Stimulated activated naive B cell treated with anti-CD40 and anti-IgM and Interleukin-4, amounts not matched to agents 10 μg/mL and 1 μg/mL and 100 μg/mL, for 72 hours (primary cell): ENCODE results near the gene EPHA1.

Experiments used
- ATAC-seq, 2 donors: fragments of 150-1000 bp; cut with Tn5 transposase; replicated peaks; 2 replicates each; pipeline ENCODE4 v1.10.0; 2021; ENCODE audit warnings: moderate library complexity in 1 of 2
- DNase-seq: peaks from one replicate; pipeline ENCODE4 v3.0.0; 2021
- H3K27ac Mint-ChIP-seq: one replicate; pipeline ENCODE4 v1.8.0; 2022; ENCODE audit warnings: mild to moderate bottlenecking, mixed read lengths
- H3K27me3 Mint-ChIP-seq, 2 donors: one replicate each; pipeline ENCODE4 v1.8.0; 2022; ENCODE audit warnings: mixed read lengths in 2 of 2
- H3K36me3 Mint-ChIP-seq, 2 donors: one replicate each; pipeline ENCODE4 v1.8.0; 2022; ENCODE audit warnings: mixed read lengths in 2 of 2, mild to moderate bottlenecking in 1 of 2
- H3K4me1 Mint-ChIP-seq, 2 donors: one replicate each; pipeline ENCODE4 v1.8.0; 2022; ENCODE audit warnings: mixed read lengths in 2 of 2, mild to moderate bottlenecking in 1 of 2
- H3K4me3 Mint-ChIP-seq, 2 donors: one replicate each; pipeline ENCODE4 v1.8.0; 2022; ENCODE audit warnings: mild to moderate bottlenecking in 2 of 2, mixed read lengths in 2 of 2, moderate library complexity in 1 of 2
- H3K9me3 Mint-ChIP-seq, 2 donors: one replicate each; pipeline ENCODE4 v1.8.0; 2022; ENCODE audit warnings: mixed read lengths in 2 of 2, mild to moderate bottlenecking in 1 of 2

The EPHA1 gene

GRCh38 chr7:143383642-143383957 lies 25.1 kb downstream of the EPHA1 start:
- Mint-ChIP-seq H3K4me1 (peaks cover 12 to 26% of the 10 kb centered on the region in 2 donors), H3K36me3 (peaks cover 0 to 2% of the 10 kb centered on the region in 2 donors), H3K27me3 (no peaks in the 10 kb centered on the region), H3K27ac (no peak overlapping the region), H3K4me3 (no peak overlapping the region), H3K9me3 (no peaks in the 10 kb centered on the region)
- DNase-seq (no peak), ATAC-seq (no peak)

- no peaks in the 10 kb centered on the region for H3K27me3 Mint-ChIP-seq
- H3K36me3 Mint-ChIP-seq = peaks cover 0 to 2% of the 10 kb centered on the region in 2 donors
- DNase-seq (no peak), ATAC-seq (no peak)
- peaks cover 12 to 26% of the 10 kb centered on the region in 2 donors for H3K4me1 Mint-ChIP-seq
- peak overlapping the region; percentile 71 to 79 for H3K4me3 Mint-ChIP-seq
- H3K27ac Mint-ChIP-seq = no peak overlapping the region
- no peaks in the 10 kb centered on the region for H3K9me3 Mint-ChIP-seq
Measured at GRCh38 chr7:143382791-143383641, 25.6 kb downstream of the EPHA1 start.

GRCh38 chr7:143382126-143382790 lies 26.4 kb downstream of the EPHA1 start:
- peak overlapping the region; percentile 7 for H3K27ac Mint-ChIP-seq
- H3K36me3 Mint-ChIP-seq = peaks cover 0 to 2% of the 10 kb centered on the region in 2 donors
- no peaks in the 10 kb centered on the region for H3K27me3 Mint-ChIP-seq
- ATAC-seq = no peak
- peaks cover 11 to 26% of the 10 kb centered on the region in 2 donors for H3K4me1 Mint-ChIP-seq
- no peak for DNase-seq
- H3K4me3 Mint-ChIP-seq = peak overlapping the region; percentile 71 to 79
- no peaks in the 10 kb centered on the region for H3K9me3 Mint-ChIP-seq

DNA sequence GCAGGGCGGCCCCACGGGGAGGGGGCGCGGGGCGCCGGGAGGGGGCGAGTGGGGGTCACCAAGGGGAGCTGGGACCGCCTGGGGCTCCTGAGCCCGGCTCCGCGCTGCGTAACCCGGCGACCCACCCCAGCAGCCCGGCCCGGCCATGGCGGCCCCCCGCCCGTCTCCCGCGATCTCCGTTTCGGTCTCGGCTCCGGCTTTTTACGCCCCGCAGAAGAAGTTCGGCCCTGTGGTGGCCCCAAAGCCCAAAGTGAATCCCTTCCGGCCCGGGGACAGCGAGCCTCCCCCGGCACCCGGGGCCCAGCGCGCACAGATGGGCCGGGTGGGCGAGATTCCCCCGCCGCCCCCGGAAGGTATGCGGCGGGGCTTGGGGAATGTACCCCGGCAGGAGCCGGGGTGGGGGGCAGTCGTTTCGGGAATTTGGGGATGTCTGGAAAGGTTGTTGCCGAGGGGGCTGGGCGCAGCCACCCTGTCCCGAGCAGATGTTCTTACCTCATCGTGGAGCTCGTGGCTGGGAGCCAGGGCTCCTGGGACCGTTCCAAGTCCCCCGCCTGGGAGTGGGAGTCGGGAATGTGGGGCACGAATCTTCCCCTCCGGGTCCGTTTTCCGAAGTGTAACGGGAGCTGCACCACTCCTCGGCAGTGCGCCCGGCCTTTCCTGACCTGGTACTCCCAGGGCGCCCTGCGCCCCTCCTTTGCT lies 27.1 kb downstream of the EPHA1 start:
- peaks cover 11 to 26% of the 10 kb centered on the region in 2 donors for H3K4me1 Mint-ChIP-seq
- H3K9me3 Mint-ChIP-seq = no peaks in the 10 kb centered on the region
- peak overlapping the region; percentile 71 to 79 for H3K4me3 Mint-ChIP-seq
- DNase-seq (no peak), ATAC-seq (peak; percentile 4 to 14)
- peak overlapping the region; percentile 7 for H3K27ac Mint-ChIP-seq
- H3K36me3 Mint-ChIP-seq = peaks cover 0 to 2% of the 10 kb centered on the region in 2 donors
- no peaks in the 10 kb centered on the region for H3K27me3 Mint-ChIP-seq

- peaks cover 12 to 26% of the 10 kb centered on the region in 2 donors for H3K4me1 Mint-ChIP-seq
Measured at GRCh38 chr7:143380646-143381426, 27.8 kb downstream of the EPHA1 start, which contains the start of gene ZYX. Gene ZYX, plus strand, starts transcription at chr7:143381345. Its CDS starts 227 bp downstream, at chr7:143381572.

GRCh38 chr7:143380260-143380645 lies 28.4 kb downstream of the EPHA1 start:
- Mint-ChIP-seq H3K4me1 (peaks cover 16 to 30% of the 10 kb centered on the region in 2 donors), H3K27me3 (no peaks in the 10 kb centered on the region)

More at GRCh38 chr7:143380646-143381426, 27.8 kb downstream of the EPHA1 start, which contains the start of gene ZYX:
- DNase-seq = peak; percentile 81
- H3K27ac Mint-ChIP-seq = peak within 1 kb of the TSS; percentile 82
- peaks cover 0 to 2% of the 10 kb centered on the region in 2 donors for H3K36me3 Mint-ChIP-seq
- H3K27me3 Mint-ChIP-seq = no peaks in the 10 kb centered on the region
- ATAC-seq = peak; percentile 81 to 85
- H3K9me3 Mint-ChIP-seq = no peaks in the 10 kb centered on the region
- H3K4me3 Mint-ChIP-seq = peak within 1 kb of the TSS; percentile 79 to 83

DNA sequence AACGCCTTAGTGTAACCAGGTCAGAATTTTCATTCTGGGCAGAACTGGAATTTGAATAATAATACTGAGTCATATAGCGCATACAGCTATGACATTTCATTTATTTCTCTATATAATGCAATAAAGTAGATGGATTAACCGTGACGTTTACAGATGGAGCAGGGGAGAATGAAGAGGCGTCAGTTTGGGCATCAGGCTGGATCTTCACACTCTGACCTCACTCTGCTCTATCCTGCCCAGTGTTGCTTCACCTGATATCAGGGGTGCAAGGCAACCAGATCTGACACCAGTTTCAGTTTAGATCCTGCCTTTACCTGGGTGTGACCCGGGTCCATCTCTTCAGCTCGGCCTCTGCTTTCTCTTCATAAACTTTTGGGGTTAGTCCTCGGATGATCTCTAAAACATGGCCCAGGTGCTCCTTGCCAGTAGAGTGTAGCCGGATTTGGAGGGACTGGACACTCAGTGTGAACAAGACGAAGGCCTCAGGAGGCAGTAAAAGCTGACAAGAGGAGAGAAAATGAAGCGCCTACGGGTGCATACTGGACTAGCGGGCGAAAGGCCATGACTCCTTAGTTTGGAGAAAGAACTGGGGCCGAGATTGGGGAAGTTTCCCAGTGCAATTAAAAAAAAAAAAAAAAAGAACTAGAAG lies 28.9 kb downstream of the EPHA1 start:
- no peak for DNase-seq
- no peaks in the 10 kb centered on the region for H3K9me3 Mint-ChIP-seq
- peak in 1 of 2 donors; percentile 1 for ATAC-seq
- H3K4me1 Mint-ChIP-seq = peaks cover 19 to 35% of the 10 kb centered on the region in 2 donors
- H3K27ac Mint-ChIP-seq = peak overlapping the region; percentile 82
- peak overlapping the region; percentile 79 to 83 for H3K4me3 Mint-ChIP-seq
- no peaks in the 10 kb centered on the region for H3K27me3 Mint-ChIP-seq
- H3K36me3 Mint-ChIP-seq = peaks cover 0 to 2% of the 10 kb centered on the region in 2 donors

More at GRCh38 chr7:143380260-143380645, 28.4 kb downstream of the EPHA1 start:
- H3K36me3 Mint-ChIP-seq = peaks cover 0 to 2% of the 10 kb centered on the region in 2 donors
- H3K4me3 Mint-ChIP-seq = peak overlapping the region; percentile 79 to 83
- DNase-seq (peak; percentile 79), ATAC-seq (peak; percentile 69)
- peak overlapping the region; percentile 82 for H3K27ac Mint-ChIP-seq
- no peaks in the 10 kb centered on the region for H3K9me3 Mint-ChIP-seq

DNA sequence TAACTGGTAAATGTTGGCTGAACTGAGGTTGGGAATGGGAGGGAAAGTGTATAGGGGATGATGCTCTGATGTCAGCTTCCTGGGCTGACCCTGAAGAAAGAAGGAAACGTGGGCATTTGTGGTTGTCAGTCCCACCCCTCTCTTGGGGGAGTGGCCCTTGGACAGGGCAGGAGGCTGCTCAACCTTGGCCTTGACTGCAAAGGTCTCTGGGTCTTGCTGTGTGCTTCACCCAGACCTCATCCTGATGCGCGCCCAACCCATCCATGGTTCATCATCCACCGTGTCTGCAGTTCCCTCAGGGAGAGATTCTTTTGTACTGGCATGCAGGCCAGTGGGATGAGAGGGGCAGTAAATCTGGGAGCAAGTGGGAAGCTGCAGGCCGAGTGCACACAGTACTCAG lies 32.3 kb downstream of the EPHA1 start:
- no peaks in the 10 kb centered on the region for H3K9me3 Mint-ChIP-seq
- no peak for ATAC-seq
- H3K27ac Mint-ChIP-seq = no peak overlapping the region
- no peak overlapping the region for H3K4me3 Mint-ChIP-seq
- no peaks in the 10 kb centered on the region for H3K27me3 Mint-ChIP-seq
- H3K4me1 Mint-ChIP-seq = peaks cover 31 to 36% of the 10 kb centered on the region in 2 donors
- no peaks in the 10 kb centered on the region for H3K36me3 Mint-ChIP-seq
- no peak for DNase-seq

DNA sequence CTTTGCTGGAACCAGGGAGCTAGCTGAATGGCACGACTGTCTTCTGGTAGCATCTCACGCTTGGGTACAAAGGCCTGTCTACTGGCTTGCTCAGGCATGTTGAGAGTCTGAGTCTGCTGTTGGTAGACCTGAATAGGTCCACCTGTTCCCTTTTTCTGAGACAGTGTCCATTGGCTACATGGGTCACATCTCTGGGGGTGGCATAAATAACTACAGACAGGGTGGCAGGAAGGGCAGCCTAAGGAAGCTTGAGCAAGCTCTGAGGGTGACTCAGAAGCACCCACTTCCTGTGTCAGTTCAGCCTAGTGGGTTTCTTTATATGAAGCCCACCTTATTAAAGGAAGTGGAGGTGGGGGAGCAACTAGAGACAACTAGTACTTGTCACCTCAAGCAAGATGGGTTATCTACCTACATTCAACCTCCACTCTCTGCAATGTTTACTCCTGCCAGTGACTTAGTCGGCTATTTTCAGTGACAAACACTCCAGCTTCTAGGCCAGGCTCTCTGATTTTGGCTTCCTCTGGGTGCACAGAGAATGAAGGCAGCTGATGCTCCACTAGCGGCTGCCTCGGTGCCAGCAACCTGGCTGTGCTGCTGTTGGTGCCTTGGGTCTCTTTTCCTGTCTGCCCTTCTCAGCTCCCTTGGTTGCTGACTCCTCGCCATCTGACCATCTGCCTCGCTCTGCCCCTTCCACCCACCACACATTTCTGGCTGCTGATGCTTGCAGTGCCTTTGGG lies 33.2 kb downstream of the EPHA1 start:
- Mint-ChIP-seq H3K36me3 (no peaks in the 10 kb centered on the region), H3K27ac (no peak overlapping the region), H3K9me3 (no peaks in the 10 kb centered on the region), H3K27me3 (no peaks in the 10 kb centered on the region), H3K4me1 (peaks cover 31 to 36% of the 10 kb centered on the region in 2 donors), H3K4me3 (no peak overlapping the region)
- ATAC-seq (peak; percentile 36 to 49), DNase-seq (no peak)

- Mint-ChIP-seq H3K27ac (no peak overlapping the region), H3K4me3 (no peak overlapping the region), H3K36me3 (no peaks in the 10 kb centered on the region), H3K9me3 (no peaks in the 10 kb centered on the region), H3K27me3 (no peaks in the 10 kb centered on the region), H3K4me1 (peaks cover 27 to 30% of the 10 kb centered on the region in 2 donors)
- ATAC-seq (no peak), DNase-seq (no peak)
Measured at GRCh38 chr7:143374561-143374960, 34.1 kb downstream of the EPHA1 start.

DNA sequence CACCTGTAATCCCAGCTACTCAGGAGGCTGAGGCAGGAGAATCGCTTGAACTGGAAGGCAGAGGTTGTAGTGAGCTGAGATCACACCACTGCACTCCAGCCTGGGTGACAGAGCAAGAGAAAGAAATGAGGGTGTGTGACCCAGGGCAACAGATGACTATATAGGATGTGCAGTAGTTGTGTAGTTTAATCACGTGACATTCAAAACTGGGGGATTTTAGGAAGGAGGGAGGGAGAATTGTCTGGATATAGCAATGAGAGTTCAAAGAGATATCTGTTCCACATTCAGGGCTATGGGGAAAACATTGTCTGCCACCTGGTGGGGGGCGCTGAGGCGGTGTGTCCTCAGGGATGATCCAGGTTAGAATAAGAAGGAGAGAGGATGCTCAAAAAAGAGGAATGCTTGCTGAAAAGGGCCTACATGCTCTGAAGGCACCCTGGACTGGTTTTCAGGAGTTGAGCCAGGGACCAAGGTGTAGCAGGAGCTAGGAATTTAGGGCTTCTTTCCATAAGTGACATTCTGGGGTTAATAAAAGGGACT lies 35.3 kb downstream of the EPHA1 start:
- no peaks in the 10 kb centered on the region for H3K36me3 Mint-ChIP-seq
- no peaks in the 10 kb centered on the region for H3K27me3 Mint-ChIP-seq
- DNase-seq (no peak), ATAC-seq (no peak)
- H3K4me1 Mint-ChIP-seq = peaks cover 24% of the 10 kb centered on the region in 2 donors
- no peaks in the 10 kb centered on the region for H3K9me3 Mint-ChIP-seq
- no peak overlapping the region for H3K4me3 Mint-ChIP-seq
- H3K27ac Mint-ChIP-seq = no peak overlapping the region

DNA sequence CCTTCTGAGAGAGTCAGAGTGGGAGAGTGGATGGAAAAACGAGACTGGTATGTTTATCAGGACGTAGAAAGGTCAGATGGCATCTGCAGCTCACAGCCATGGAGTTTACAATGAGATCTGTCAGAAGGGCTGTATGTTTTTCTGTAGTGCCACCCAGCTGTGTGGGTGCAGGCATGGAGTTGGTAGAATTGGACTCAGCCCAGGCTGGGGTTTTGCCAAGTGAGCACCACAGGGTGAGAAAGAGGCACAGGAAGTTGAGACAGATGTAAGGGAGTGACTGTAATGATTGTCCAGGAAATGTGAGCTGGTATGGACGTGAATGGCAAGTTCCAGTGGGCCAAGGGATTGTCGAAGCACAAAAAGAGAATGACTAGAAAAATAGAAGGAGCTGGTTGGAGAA lies 36.6 kb downstream of the EPHA1 start:
- Mint-ChIP-seq H3K36me3 (no peaks in the 10 kb centered on the region), H3K4me1 (peaks cover 24% of the 10 kb centered on the region in 2 donors), H3K4me3 (no peak overlapping the region), H3K27ac (no peak overlapping the region), H3K27me3 (peaks cover 3 to 5% of the 10 kb centered on the region in 2 donors), H3K9me3 (no peaks in the 10 kb centered on the region)
- ATAC-seq (peak in 1 of 2 donors; percentile 45), DNase-seq (no peak)
